Neural progenitor cell (in vitro differentiated cells): Measurements from ENCODE around the gene DLEC1.

Experiments
- EZH2 ChIP-seq: fragments of 200-600 bp; sonication (generic); IDR thresholded peaks from 2 replicates; pipeline ENCODE4 v1.6.1; 2017; ENCODE audit warnings: antibody characterized with exemption, mild to moderate bottlenecking, moderate library complexity
- EZH2phosphoT487 ChIP-seq: fragments of 200-600 bp; sonication (generic); IDR thresholded peaks from 2 replicates; pipeline ENCODE4 v1.6.1; 2017; ENCODE audit warnings: antibody characterized with exemption
- TF ChIP-seq, protein P1 (sequence below): fragments of 200-600 bp; sonication (generic); IDR thresholded peaks from 2 replicates; pipeline ENCODE4 v1.5.1; 2017; ENCODE audit warnings: antibody characterized with exemption, mild to moderate bottlenecking

- TF ChIP-seq, protein P1, sequence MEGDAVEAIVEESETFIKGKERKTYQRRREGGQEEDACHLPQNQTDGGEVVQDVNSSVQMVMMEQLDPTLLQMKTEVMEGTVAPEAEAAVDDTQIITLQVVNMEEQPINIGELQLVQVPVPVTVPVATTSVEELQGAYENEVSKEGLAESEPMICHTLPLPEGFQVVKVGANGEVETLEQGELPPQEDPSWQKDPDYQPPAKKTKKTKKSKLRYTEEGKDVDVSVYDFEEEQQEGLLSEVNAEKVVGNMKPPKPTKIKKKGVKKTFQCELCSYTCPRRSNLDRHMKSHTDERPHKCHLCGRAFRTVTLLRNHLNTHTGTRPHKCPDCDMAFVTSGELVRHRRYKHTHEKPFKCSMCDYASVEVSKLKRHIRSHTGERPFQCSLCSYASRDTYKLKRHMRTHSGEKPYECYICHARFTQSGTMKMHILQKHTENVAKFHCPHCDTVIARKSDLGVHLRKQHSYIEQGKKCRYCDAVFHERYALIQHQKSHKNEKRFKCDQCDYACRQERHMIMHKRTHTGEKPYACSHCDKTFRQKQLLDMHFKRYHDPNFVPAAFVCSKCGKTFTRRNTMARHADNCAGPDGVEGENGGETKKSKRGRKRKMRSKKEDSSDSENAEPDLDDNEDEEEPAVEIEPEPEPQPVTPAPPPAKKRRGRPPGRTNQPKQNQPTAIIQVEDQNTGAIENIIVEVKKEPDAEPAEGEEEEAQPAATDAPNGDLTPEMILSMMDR: no peak
- TF ChIP-seq EZH2 (no peak), EZH2phosphoT487 (no peak)
Observed at GRCh38 chr3:38139652-38140051, 100.6 kb downstream of the DLEC1 start.
